Measurements from ENCODE around the gene PTPRZ1. TPM values are rescaled to one million over a fixed set of nuclear protein-coding genes. Genes with fewer than 3 reads are reported as not detected.

Gene PTPRZ1
- polyA plus RNA-seq, 1 donor from 2014 or later = not detected

DNA sequence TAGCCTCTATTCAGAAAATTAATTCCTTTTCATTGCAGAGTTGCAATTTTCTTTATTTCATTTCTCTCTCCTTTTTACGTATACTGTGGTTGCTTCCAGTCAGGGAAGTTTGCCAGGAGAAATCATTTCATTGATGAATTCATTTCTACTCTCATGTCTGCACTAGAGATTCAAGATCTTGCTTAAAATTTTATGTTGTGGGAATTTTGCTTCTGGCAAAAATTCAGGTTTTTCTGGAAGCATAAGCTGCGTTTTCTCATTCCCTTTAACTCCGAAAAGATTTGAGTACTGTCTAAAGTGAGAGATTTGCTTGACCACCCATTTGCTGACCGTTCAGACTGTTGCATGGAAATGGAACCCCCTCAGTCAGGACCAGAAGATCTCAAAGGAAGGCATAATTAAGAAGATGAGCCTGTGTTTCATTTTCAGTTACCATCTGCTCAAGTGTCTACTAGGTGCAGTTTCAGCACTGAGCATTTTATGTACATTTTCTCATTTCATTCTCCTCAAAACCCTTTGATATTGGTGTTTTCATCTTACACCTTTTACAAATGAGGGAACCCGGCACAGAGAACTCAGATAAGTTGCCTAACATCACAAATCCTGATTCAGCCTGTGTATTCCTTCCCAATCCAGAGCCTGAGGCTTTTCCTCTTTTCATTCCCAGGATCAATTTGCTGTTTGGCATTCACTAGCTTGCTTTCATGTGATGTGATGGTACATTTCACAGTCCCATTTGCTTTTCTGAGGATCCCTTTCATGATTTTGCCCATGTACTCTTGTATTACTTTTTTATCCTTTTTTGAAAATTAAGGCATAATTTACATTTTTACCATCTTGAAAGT, 3.9 kb downstream of the PTPRZ1 start:
- no peak overlapping the region for H3K27ac Mint-ChIP-seq
- peaks cover 0 to 6% (median 0%) of the 10 kb centered on the region in 3 donors for H3K9me3 Mint-ChIP-seq
- peaks cover 14% of the 10 kb centered on the region for H3K27me3 Mint-ChIP-seq
- no peak overlapping the region for H3K4me3 Mint-ChIP-seq
- H3K4me1 Mint-ChIP-seq = peaks cover 2 to 17% (median 5%) of the 10 kb centered on the region in 3 donors
- peaks cover 2% of the 10 kb centered on the region for H3K36me3 Mint-ChIP-seq

DNA sequence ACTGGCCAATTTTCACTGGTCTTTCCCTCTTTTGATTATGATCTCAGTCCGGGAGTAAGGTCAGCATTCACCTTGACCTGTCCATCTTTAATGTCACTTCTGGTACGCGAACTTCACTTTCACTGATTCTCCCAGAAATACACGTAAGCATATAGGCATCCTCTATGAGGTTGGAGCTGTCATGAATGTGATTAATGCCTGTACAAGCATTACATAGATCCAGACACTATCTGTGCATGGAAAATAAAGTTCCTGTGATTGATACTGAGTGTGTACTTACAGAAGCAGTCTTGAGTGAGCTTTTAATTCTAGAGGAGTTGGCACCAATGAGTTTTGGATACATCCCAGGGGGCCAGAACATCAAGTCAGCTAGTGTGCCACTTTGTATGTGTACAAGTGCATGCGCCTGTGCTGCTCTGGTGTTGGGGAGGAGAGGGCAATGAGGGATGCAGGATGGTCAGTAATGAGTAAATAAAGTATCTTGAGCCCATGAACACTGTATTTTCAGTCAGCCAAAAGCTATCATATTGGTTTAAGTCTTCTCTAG, 6.0 kb downstream of the PTPRZ1 start:
- no peak overlapping the region for H3K27ac Mint-ChIP-seq
- peaks cover 2% of the 10 kb centered on the region for H3K27me3 Mint-ChIP-seq
- H3K4me1 Mint-ChIP-seq = peaks cover 0 to 2% (median 0%) of the 10 kb centered on the region in 3 donors
- H3K4me3 Mint-ChIP-seq = no peak overlapping the region
- peaks cover 0 to 8% (median 0%) of the 10 kb centered on the region in 3 donors for H3K9me3 Mint-ChIP-seq
- H3K36me3 Mint-ChIP-seq = no peaks in the 10 kb centered on the region

DNA sequence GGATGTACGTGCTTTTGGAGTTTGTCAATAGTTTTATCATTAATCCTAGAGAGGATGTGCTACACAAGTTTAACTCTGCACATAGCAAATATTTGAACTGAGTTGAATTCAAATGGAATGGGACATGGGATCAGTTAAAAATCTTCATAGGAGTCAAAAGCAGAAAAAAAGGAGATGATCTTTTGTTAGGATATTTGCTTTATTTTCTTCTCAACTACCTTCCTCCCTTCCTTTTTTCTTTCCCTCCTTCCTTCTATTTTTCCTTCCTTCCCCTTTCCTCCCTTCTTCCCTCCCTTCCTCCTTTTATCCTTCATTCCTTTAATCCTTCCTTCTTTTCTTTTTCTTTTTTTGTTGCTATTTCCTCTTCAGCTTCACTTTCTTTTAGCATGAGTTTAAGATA, 6.6 kb downstream of the PTPRZ1 start:
- Mint-ChIP-seq H3K36me3 (no peaks in the 10 kb centered on the region), H3K4me1 (no peaks in the 10 kb centered on the region), H3K4me3 (no peak overlapping the region), H3K27me3 (peaks cover 2% of the 10 kb centered on the region), H3K27ac (no peak overlapping the region), H3K9me3 (peaks cover 0 to 7% (median 0%) of the 10 kb centered on the region in 3 donors)

DNA sequence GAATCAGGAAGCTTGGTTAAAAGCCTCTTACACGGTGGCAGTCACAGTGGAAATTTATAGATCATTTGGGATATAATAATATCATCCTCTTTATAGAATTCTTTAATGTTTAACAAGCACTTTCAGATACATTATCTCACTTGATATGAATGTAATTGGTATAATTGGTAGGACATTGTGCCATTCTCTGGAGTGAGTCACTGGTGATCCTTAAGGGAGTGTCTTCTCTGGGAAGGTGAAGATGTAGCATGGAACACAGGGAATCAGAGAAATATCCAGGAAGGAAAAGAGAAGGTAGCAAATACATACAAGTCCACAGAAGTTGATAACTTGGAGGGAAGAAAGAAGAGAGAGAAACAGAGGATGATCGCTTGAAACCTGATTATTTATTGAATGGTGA, 9.8 kb downstream of the PTPRZ1 start:
- Mint-ChIP-seq H3K36me3 (no peaks in the 10 kb centered on the region), H3K4me1 (no peaks in the 10 kb centered on the region), H3K27ac (no peak overlapping the region), H3K9me3 (peaks cover 0 to 2% (median 0%) of the 10 kb centered on the region in 3 donors), H3K4me3 (no peak overlapping the region), H3K27me3 (peaks cover 2% of the 10 kb centered on the region)

DNA sequence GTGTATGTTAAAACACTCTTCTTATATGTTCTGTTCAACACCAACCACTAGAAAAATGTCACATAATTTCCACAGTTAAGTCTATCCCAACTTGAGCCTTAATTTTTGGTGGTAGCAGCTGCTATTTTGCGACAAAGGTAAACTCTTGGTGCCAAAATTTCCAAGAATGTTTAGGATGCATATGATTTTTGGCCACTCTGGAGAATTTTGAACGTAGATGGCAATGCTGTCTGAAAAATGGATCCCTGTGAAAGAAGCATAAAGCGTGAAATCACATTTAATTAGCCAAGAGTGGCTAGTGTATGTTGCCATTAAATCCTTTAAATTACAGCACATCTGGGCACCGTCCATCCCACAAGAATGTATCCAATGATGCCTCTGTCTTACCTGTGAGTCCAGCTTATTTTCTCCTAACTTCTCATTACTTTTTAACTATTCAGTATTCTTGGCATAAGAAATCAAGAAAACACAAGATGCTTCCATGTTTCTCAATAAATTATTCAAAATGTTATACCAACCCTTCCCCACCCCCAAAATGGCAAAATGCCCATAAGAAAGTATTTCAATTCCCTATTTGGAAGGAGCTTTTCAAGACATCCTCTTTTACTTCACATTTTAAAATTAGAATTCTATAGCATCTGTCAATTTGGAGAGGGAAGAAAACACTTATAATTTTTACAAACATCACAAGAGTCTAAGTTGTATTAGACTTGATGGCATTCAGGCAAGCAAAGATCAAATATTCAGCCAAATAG, 12.4 kb downstream of the PTPRZ1 start:
- H3K36me3 Mint-ChIP-seq = no peaks in the 10 kb centered on the region

DNA sequence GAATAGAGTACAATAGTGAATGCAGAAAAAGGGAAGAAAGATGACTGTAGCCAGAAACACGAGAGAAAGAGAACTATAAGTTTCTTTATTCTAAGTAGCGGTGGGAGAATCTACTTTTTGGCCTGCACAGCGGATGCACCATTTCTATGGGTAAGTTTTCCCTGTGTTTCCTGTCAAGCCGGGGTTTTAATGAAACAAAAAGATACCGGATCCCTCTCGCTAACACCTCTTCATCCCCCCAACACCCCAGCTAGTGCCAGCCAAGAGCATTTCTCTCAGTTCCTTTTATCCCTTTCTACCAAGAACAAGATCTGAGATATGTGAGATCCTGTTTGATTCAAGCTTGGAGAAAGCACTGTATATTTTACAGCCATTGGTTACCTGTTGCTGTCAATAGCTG, 14.7 kb downstream of the PTPRZ1 start:
- H3K27ac Mint-ChIP-seq = no peak overlapping the region
- no peaks in the 10 kb centered on the region for H3K27me3 Mint-ChIP-seq
- H3K9me3 Mint-ChIP-seq = no peaks in the 10 kb centered on the region
- H3K4me1 Mint-ChIP-seq = no peaks in the 10 kb centered on the region
- H3K36me3 Mint-ChIP-seq = no peaks in the 10 kb centered on the region
- no peak overlapping the region for H3K4me3 Mint-ChIP-seq

More for the DNA sequence above, 12.4 kb downstream of the PTPRZ1 start:
- Mint-ChIP-seq H3K9me3 (peaks cover 0 to 2% (median 0%) of the 10 kb centered on the region in 3 donors), H3K27me3 (peaks cover 2% of the 10 kb centered on the region), H3K4me1 (no peaks in the 10 kb centered on the region), H3K4me3 (no peak overlapping the region), H3K27ac (no peak overlapping the region)

DNA sequence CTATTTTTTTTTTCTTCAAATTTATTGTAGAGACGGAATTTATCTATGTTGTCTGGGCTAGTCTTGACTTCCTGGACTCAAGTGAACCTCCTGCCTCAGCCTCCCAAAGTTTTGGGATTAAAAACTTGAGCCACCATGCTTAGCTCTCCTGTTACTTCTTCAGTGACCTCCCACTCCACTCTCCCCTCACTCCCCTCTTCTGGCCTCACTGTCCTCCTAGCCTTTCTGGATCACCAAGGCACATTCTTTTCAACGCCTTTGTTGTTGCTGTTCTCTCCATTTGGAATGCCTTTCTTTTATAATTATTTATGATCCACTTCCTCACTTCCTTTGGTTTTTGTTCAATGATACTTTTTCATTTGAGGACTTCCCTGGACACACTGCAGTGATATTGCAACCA, 17.9 kb downstream of the PTPRZ1 start:
- H3K4me1 Mint-ChIP-seq = no peaks in the 10 kb centered on the region
- H3K36me3 Mint-ChIP-seq = no peaks in the 10 kb centered on the region
- H3K4me3 Mint-ChIP-seq = no peak overlapping the region
- no peaks in the 10 kb centered on the region for H3K27me3 Mint-ChIP-seq
- no peak overlapping the region for H3K27ac Mint-ChIP-seq
- H3K9me3 Mint-ChIP-seq = no peaks in the 10 kb centered on the region

DNA sequence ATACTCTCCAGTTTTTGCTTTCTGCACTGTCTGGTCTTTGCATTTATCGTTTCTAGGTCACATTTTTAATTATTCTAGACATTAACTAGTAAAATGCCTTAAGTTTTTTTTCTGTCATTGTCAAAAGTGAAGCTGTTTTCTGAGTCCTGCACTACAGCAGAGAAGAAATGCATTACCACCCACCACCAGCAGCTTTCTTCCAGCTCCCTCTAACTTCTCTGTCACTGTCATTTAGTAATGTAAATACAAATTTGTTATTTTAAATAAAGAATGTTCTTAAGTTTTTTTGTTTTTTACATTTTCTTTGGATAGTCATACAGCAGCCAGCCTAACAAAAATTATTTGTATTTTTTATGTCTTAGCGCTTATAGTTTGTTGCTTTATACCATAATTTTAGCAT, 18.8 kb downstream of the PTPRZ1 start:
- H3K27me3 Mint-ChIP-seq = no peaks in the 10 kb centered on the region
- no peaks in the 10 kb centered on the region for H3K4me1 Mint-ChIP-seq
- no peaks in the 10 kb centered on the region for H3K9me3 Mint-ChIP-seq
- H3K4me3 Mint-ChIP-seq = no peak overlapping the region
- no peaks in the 10 kb centered on the region for H3K36me3 Mint-ChIP-seq
- H3K27ac Mint-ChIP-seq = no peak overlapping the region

DNA sequence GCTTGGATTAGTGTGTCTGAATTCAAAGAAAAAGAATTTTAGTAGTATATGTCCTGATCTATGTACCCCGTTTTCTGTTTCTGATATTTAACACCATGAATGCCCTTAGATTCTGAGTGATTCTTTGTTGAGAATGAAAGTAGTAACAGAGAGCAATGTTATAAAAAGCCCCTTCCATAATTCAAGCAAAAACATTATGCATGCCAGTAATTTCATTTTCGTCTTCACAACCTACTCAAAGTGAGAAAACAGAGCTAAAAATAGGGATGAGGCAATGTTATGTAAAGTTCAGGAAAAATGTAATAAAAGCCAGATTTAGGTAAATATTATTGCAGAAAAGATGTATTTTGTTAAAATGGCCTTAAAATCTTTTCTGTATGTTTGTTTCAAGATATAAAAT, 28.1 kb downstream of the PTPRZ1 start:
- Mint-ChIP-seq H3K4me3 (no peak overlapping the region), H3K36me3 (no peaks in the 10 kb centered on the region), H3K4me1 (no peaks in the 10 kb centered on the region), H3K27me3 (no peaks in the 10 kb centered on the region), H3K27ac (no peak overlapping the region), H3K9me3 (no peaks in the 10 kb centered on the region)

DNA sequence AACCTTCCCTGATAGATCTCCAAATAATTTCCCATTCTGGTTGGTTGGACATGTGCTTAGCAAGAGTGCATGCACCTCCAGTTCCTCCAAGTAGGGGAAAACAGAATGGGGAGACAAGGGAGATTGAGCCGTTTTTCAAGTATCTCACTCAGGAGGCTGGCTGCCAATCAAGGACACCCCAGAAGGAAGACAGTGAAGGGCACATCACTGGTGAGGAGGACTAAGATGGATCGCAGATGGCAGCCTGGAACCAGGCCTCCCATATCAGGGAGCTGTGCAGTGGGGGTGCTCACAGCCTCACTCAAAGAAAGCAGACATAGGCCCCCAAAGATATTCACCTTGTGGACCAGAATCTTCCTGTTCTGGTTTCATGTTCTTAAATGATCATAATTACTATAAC, 31.2 kb downstream of the PTPRZ1 start:
- Mint-ChIP-seq H3K36me3 (no peaks in the 10 kb centered on the region), H3K4me1 (no peaks in the 10 kb centered on the region), H3K9me3 (no peaks in the 10 kb centered on the region)

DNA sequence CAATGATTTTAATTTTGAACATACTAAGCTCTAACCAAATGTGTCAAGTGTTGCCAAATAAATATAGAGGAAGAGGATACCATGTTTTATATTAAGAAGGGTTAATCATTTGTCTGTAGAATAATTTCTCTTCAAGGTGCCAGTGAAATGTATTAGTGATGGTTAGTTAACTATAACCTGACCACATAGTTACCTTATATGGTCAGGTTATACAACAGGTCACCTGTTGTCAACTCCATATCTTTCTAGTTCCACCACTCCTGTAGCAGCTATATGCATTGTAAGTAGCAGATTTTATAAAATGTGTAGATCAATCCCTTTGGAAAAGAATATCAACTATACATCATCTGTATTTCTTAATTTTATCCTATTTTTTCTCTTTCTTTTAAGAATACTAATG, 35.1 kb downstream of the PTPRZ1 start:
- Mint-ChIP-seq H3K36me3 (peaks cover 1% of the 10 kb centered on the region), H3K27ac (no peak overlapping the region), H3K4me3 (no peak overlapping the region), H3K9me3 (no peaks in the 10 kb centered on the region), H3K27me3 (no peaks in the 10 kb centered on the region), H3K4me1 (no peaks in the 10 kb centered on the region)

More for the DNA sequence above, 31.2 kb downstream of the PTPRZ1 start:
- Mint-ChIP-seq H3K27ac (no peak overlapping the region), H3K4me3 (no peak overlapping the region), H3K27me3 (no peaks in the 10 kb centered on the region)

DNA sequence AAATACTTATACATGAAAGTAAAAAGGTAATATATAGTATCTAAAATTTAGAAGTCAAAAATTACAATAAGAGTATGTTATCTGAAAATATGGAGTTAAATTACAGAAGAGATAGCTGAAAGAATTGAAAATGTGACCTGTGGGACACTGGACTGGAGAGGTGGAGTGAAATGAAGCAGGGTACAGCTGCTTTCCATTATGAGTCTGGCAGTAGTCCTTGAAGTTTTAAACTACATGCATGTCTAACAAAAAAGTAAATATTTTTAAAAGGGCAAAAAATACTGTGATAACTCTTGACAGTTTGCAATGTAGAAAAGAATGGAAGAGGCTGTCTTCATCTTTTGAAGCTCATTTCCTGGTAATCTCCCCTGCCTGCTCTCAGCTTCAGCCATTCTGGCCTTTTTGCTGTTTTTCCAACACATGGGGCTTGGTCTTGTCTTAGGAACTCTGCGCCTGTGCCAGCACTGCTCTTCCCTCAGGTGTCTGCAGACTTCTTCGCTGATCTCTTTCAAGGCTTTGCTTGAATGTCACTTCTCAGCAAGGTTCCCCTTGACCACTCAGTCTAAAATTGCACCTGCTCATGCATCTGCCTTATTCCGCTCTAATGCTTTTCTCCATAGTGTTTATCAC, 36.9 kb downstream of the PTPRZ1 start:
- no peaks in the 10 kb centered on the region for H3K4me1 Mint-ChIP-seq
- H3K27ac Mint-ChIP-seq = no peak overlapping the region
- H3K27me3 Mint-ChIP-seq = no peaks in the 10 kb centered on the region
- peaks cover 2% of the 10 kb centered on the region for H3K36me3 Mint-ChIP-seq
- no peaks in the 10 kb centered on the region for H3K9me3 Mint-ChIP-seq
- H3K4me3 Mint-ChIP-seq = no peak overlapping the region

DNA sequence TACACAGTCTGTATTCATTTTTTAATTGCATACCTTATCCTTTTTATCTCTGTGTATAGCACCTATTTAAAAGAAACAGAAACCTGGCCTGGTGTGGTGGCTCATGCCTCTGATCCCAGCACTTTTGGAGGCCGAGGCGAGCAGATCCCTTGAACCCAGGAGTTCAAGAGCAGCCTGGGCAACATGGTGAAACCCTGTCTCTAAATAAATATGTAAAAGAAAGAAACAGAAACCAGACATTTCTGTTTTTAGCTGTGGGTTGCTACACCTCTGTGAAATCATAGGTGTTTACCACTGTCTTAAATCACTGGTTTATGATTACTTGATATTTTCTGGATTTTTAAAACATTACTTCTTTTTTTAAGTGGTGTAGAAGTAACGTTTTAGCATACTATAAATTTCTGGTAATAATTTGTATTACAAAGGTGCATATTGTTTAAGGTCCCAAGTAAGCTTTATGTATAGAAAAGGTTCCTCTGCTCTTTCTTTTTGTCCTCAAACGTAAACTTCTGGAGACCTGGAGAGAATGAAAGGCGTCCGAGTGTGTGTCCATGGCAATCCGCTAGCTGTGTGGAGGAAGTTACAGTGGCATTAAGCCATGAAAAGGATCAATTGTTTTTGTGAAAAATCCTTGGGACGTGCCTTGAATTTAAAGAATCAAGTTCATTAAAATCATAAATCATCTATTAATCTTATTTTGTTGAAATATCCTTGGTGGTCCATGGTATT, 41.1 kb downstream of the PTPRZ1 start:
- H3K9me3 Mint-ChIP-seq = no peaks in the 10 kb centered on the region
- H3K36me3 Mint-ChIP-seq = peaks cover 2% of the 10 kb centered on the region
- H3K4me3 Mint-ChIP-seq = no peak overlapping the region
- H3K27ac Mint-ChIP-seq = no peak overlapping the region
- no peaks in the 10 kb centered on the region for H3K27me3 Mint-ChIP-seq
- peaks cover 0 to 1% (median 0%) of the 10 kb centered on the region in 3 donors for H3K4me1 Mint-ChIP-seq

DNA sequence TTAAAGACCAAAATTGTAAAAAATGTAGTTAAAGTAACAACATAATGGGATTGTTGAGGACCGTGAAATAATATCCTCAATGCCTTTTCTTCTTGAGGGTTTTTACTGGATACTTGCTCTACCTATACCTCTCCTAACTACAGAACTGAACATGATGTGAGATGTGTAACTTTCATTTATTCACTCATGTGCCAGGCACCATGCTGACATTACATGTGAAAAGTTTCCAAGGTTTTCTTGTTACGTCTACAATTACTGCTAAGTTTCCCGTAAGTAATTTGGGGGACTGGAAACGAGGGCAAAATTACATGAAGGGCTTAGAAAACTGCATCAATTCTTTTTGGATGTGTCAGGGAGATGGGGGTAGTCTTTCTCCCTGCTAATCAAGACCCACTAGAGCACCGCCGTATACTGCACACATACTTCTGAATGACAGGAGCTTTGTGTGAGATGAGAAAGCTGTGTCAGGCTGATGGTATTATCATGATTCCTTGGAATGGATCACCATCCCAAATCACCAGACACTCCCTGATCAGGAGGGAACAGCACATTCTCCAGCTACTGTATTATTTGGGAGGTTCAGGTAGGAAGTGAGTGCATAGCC, 41.8 kb downstream of the PTPRZ1 start:
- Mint-ChIP-seq H3K27ac (no peak overlapping the region), H3K27me3 (no peaks in the 10 kb centered on the region), H3K4me1 (peaks cover 0 to 1% (median 0%) of the 10 kb centered on the region in 3 donors), H3K9me3 (no peaks in the 10 kb centered on the region), H3K4me3 (no peak overlapping the region), H3K36me3 (peaks cover 2% of the 10 kb centered on the region)

All from IgD-negative memory B cell (primary cell).